Measurements from ENCODE around the gene TTLL5.

DNA sequence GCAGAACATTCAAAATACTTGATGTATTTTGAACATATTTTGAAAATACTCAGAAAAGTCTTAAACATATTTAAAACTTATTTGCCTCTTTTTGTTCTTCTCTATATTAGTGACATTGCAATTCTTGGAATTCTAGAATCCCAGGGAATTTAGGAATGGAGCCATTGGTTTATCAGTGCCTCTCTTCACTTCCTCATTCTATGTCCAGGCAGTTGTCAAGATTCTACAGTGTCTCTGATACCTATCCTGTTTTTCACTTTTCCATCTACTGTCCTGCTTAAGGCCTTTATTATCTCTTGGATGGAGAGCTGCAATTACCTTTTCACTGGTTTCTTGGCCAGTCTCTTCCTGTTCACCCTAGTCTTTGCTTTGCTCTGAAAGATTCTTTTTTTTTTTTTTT lies 144.6 kb downstream of the TTLL5 start:
- TF ChIP-seq CEBPB (IDR thresholded peaks at IDR 0.05) (no peak), RAD21 (conservative IDR thresholded peaks at IDR 0.05 in 1 of 2, IDR thresholded peaks at IDR 0.05 in 1 of 2) (no peak)
- TF ChIP-seq, protein P1, sequence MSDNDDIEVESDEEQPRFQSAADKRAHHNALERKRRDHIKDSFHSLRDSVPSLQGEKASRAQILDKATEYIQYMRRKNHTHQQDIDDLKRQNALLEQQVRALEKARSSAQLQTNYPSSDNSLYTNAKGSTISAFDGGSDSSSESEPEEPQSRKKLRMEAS (IDR thresholded peaks at IDR 0.05) = no peak
- TF ChIP-seq, protein P2, sequence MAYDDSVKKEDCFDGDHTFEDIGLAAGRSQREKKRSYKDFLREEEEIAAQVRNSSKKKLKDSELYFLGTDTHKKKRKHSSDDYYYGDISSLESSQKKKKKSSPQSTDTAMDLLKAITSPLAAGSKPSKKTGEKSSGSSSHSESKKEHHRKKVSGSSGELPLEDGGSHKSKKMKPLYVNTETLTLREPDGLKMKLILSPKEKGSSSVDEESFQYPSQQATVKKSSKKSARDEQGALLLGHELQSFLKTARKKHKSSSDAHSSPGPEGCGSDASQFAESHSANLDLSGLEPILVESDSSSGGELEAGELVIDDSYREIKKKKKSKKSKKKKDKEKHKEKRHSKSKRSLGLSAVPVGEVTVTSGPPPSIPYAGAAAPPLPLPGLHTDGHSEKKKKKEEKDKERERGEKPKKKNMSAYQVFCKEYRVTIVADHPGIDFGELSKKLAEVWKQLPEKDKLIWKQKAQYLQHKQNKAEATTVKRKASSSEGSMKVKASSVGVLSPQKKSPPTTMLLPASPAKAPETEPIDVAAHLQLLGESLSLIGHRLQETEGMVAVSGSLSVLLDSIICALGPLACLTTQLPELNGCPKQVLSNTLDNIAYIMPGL (CRISPR knock-in tag; IDR thresholded peaks at IDR 0.05; ENCODE audit: borderline replicate concordance) = no peak

All from A549 (cell line).